K562 (cell line): ENCODE data around the gene WDCP. TPM values are rescaled to one million over a fixed set of nuclear protein-coding genes. Genes with fewer than 3 reads are reported as not detected.
A peak's percentile ranks its signal among the peaks of the same experiment; 100 is the strongest.

Source experiments
- ELK3 ChIP-seq: fragments of 450-650 bp; formaldehyde crosslinking; IDR thresholded peaks from 2 replicates; pipeline ENCODE4 v1.4.0; 2020; ENCODE audit warnings: mild to moderate bottlenecking
- NR2C1 ChIP-seq, 2 experiments: fragments of 450-650 bp; IDR thresholded peaks; 2 replicates each; pipeline ENCODE4 v1.6.1; 2017; ENCODE audit warnings: mild to moderate bottlenecking in 2 of 2, antibody characterized with exemption in 1 of 2, inconsistent platforms in 1 of 2, missing compliant biosample characterization in 1 of 2, missing genetic modification characterization in 1 of 2
- POLR2A ChIP-seq: fragments of 450-650 bp; conservative IDR thresholded peaks from 2 replicates; pipeline ENCODE4 v1.6.1; 2016
- RAD51 ChIP-seq: fragments of 450-650 bp; IDR thresholded peaks from 2 replicates; pipeline ENCODE4 v1.7.1; 2016; ENCODE audit warnings: low read depth, mild to moderate bottlenecking, borderline replicate concordance
- RFX7 ChIP-seq: fragments of 250-450 bp; sonication (Bioruptor Pico); IDR thresholded peaks from 2 replicates; pipeline ENCODE4 v1.5.1; 2021; ENCODE audit warnings: mild to moderate bottlenecking
- USF2 ChIP-seq: sonication (generic); formaldehyde crosslinking; IDR thresholded peaks from 2 replicates; pipeline ENCODE4 v1.5.0; 2020; ENCODE audit warnings: missing genetic modification reagents
- ZFX ChIP-seq: sonication (generic); formaldehyde crosslinking; IDR thresholded peaks from 2 replicates; pipeline ENCODE4 v1.8.0; 2022; ENCODE audit warnings: mild to moderate bottlenecking, missing genetic modification reagents, moderate library complexity
- polyA plus RNA-seq, 8 experiments: library from polyadenylated mRNA; depleted of rRNA in 4 of 8; stranded (reverse) in 5 of 8; unstranded in 3 of 8; fragments of >200 nt; fragmentation: Nextera tagmentation in 2 of 8; fragmentation: Illumina TruSeq in 1 of 8; extraction: Ambion mirVana in 2 of 8; extraction: Trizol in 1 of 8; gene quantifications; 2 replicates each; pipeline versions ENCODE4 v1.2.1 to v1.2.3, GENCODE V29; 2011 to 2014; ENCODE audit warnings: inconsistent platforms in 1 of 8, missing spikeins in 1 of 8
- total RNA-seq, 7 experiments: library from RNA; depleted of rRNA in 6 of 7; stranded (reverse); fragments of >200 nt in 6 of 7; fragmentation: Illumina TruSeq in 2 of 7; extraction: Trizol in 2 of 7; gene quantifications; 2 replicates each; pipeline versions ENCODE4 v1.2.1 to v1.2.3, GENCODE V29; 2011 to 2021; ENCODE audit warnings: low replicate concordance in 1 of 7
- TF ChIP-seq, protein P1 (sequence below): fragments of 450-650 bp; formaldehyde crosslinking; IDR thresholded peaks from 2 replicates; pipeline ENCODE4 v1.4.0; 2020; ENCODE audit warnings: mild to moderate bottlenecking, mixed read lengths
- TF ChIP-seq, protein P2 (sequence below): sonication (generic); formaldehyde crosslinking; IDR thresholded peaks from 2 replicates; pipeline ENCODE4 v1.9.0; 2022; ENCODE audit warnings: mild to moderate bottlenecking, missing genetic modification reagents

The WDCP gene
- total and polyA plus RNA-seq, 9 of the 15 experiments (the other 6 are each of a cell fraction or from before 2014, with no cell fraction given): 10.1 to 41.4 (median 21.8) TPM

DNA sequence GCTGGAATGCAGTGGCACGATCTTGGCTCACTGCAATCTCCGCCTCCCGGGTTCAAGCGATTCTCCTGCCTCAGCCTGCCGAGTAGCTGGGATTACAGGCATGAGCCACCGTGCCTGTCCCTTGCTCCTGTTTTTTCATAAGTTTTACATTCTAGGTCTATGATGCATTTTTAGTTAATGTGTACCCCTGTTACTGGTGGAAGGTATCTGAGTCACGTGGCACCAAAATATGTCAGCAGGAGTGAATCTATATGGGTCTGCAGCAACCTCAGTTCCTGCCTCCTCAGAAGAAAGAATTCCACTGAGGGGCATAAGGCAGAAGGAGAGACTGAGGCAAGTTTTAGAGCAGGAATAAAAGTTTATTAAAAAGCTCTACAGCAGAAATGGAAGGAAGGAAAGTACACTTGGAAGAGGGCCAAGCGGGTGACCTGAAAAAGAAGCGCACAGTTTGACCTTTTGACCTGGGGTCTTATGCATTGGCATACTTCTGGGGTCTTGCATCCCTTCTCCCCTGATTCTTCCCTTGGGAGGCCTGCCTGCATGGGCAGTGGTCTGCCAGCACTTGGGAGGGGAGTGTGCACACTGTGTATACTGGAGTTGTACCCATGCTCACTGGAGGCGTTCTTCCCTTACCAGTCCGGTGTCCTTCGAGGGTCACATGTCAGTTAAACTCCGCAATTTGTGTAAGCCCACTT lies 38.4 kb downstream of the WDCP start (continued):
- TF ChIP-seq RAD51 (0 out of 2 replicates have a peak, but pooled peaks have one; percentile 14), RFX7 (CRISPR knock-in tag) (no peak), NR2C1 (IDR thresholded peaks at IDR 0.05) (peak; percentile 59), NR2C1 (tag; IDR thresholded peaks at IDR 0.05) (no peak), POLR2A (0 out of 2 replicates have a peak, but pooled peaks have one; percentile 6), ELK3 (CRISPR knock-in tag) (no peak), ZFX (CRISPR knock-in tag) (no peak), USF2 (CRISPR knock-in tag) (peak; percentile 49)
- TF ChIP-seq, protein P1, sequence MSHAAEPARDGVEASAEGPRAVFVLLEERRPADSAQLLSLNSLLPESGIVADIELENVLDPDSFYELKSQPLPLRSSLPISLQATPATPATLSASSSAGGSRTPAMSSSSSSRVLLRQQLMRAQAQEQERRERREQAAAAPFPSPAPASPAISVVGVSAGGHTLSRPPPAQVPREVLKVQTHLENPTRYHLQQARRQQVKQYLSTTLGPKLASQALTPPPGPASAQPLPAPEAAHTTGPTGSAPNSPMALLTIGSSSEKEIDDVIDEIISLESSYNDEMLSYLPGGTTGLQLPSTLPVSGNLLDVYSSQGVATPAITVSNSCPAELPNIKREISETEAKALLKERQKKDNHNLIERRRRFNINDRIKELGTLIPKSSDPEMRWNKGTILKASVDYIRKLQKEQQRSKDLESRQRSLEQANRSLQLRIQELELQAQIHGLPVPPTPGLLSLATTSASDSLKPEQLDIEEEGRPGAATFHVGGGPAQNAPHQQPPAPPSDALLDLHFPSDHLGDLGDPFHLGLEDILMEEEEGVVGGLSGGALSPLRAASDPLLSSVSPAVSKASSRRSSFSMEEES: peak; percentile 22; the same call in 1 of the 2 replicates
- TF ChIP-seq, protein P2, sequence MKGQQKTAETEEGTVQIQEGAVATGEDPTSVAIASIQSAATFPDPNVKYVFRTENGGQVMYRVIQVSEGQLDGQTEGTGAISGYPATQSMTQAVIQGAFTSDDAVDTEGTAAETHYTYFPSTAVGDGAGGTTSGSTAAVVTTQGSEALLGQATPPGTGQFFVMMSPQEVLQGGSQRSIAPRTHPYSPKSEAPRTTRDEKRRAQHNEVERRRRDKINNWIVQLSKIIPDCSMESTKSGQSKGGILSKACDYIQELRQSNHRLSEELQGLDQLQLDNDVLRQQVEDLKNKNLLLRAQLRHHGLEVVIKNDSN (CRISPR knock-in tag): peak; percentile 17; the same call in 1 of the 2 replicates
